Liver (tissue), 9 donors: ENCODE results near the gene CACNG3. TPM values are rescaled to one million over a fixed set of nuclear protein-coding genes. Genes with fewer than 3 reads are reported as not detected.

Source experiments
- DNase-seq: peaks from one replicate; pipeline ENCODE4 v3.0.0-alpha.2; 2017; ENCODE audit warnings: low spot score
- H3K27ac ChIP-seq, 2 donors: one replicate each; pipeline ENCODE4 v1.7.0; 2013; ENCODE audit warnings: inconsistent platforms in 2 of 2, low read length in 2 of 2, control low read depth in 1 of 2, low read depth in 1 of 2, mild to moderate bottlenecking in 1 of 2
- H3K27me3 ChIP-seq, 4 donors: one replicate each; pipeline versions ENCODE4 v1.6.1 to v1.7.0; 2013; ENCODE audit warnings: low read length in 3 of 4, inconsistent platforms in 1 of 4, mild to moderate bottlenecking in 1 of 4, moderate library complexity in 1 of 4; ENCODE audit not compliant: control insufficient read depth in 4 of 4, insufficient read depth in 4 of 4
- H3K36me3 ChIP-seq, 4 donors: one replicate each; pipeline versions ENCODE4 v1.6.1 to v1.7.0; 2013; ENCODE audit warnings: low read length in 3 of 4, mild to moderate bottlenecking in 3 of 4, low read depth in 1 of 4, moderate library complexity in 1 of 4; ENCODE audit not compliant: control insufficient read depth in 4 of 4, insufficient read depth in 3 of 4
- H3K4me1 ChIP-seq, 4 donors: one replicate each; pipeline versions ENCODE4 v1.6.1 to v1.7.0; 2013; ENCODE audit warnings: low read length in 3 of 4, mild to moderate bottlenecking in 3 of 4, moderate library complexity in 1 of 4; ENCODE audit not compliant: control insufficient read depth in 4 of 4, insufficient read depth in 4 of 4
- H3K4me3 ChIP-seq, 3 donors: one replicate each; pipeline versions ENCODE4 v1.6.1 to v1.7.0; 2013; ENCODE audit warnings: low read length in 3 of 3, control low read depth in 1 of 3, low read depth in 1 of 3, mild to moderate bottlenecking in 1 of 3
- H3K9ac ChIP-seq, 2 donors: one replicate each; pipeline ENCODE4 v1.7.0; 2013; ENCODE audit warnings: low read length in 2 of 2, mild to moderate bottlenecking in 2 of 2, moderate library complexity in 2 of 2, control low read depth in 1 of 2, low read depth in 1 of 2
- H3K9me3 ChIP-seq, 4 donors: one replicate each; pipeline versions ENCODE4 v1.6.1 to v1.7.0; 2013; ENCODE audit warnings: low read length in 3 of 4; ENCODE audit not compliant: control insufficient read depth in 4 of 4
- ATF3 ChIP-seq: IDR thresholded peaks from 2 replicates; pipeline ENCODE4 v1.6.1; 2016; ENCODE audit warnings: antibody characterized with exemption
- CTCF ChIP-seq: fragments of 150-350 bp; IDR thresholded peaks from 2 replicates; pipeline ENCODE4 v1.5.1; 2017; ENCODE audit warnings: improper control_type of control experiment, low read depth, low read length; ENCODE audit not compliant: missing input control
- EGR1 ChIP-seq, 2 donors: IDR thresholded peaks; 2 replicates each; pipeline ENCODE4 v1.6.1; 2016 to 2018; ENCODE audit warnings: antibody characterized with exemption in 2 of 2, low read depth in 2 of 2
- FOXA1 ChIP-seq: IDR thresholded peaks from 2 replicates; pipeline ENCODE4 v1.6.1; 2016; ENCODE audit warnings: antibody characterized with exemption
- FOXA2 ChIP-seq: IDR thresholded peaks from 2 replicates; pipeline ENCODE4 v1.6.1; 2016; ENCODE audit warnings: antibody characterized with exemption
- GABPA ChIP-seq, 2 donors: IDR thresholded peaks in 1 of 2; conservative IDR thresholded peaks in 1 of 2; 2 replicates each; pipeline ENCODE4 v1.6.1; 2016; ENCODE audit warnings: antibody characterized with exemption in 2 of 2, mild to moderate bottlenecking in 1 of 2, moderate library complexity in 1 of 2
- HNF4A ChIP-seq, 2 donors: conservative IDR thresholded peaks; 2 replicates each; pipeline ENCODE4 v1.6.1; 2016; ENCODE audit warnings: antibody characterized with exemption in 2 of 2, mild to moderate bottlenecking in 2 of 2
- HNF4G ChIP-seq: IDR thresholded peaks from 2 replicates; pipeline ENCODE4 v1.6.1; 2016; ENCODE audit warnings: antibody characterized with exemption
- MAX ChIP-seq: IDR thresholded peaks from 2 replicates; pipeline ENCODE4 v1.6.1; 2016; ENCODE audit warnings: antibody characterized with exemption
- NR2F2 ChIP-seq: IDR thresholded peaks from 2 replicates; pipeline ENCODE4 v1.6.1; 2016; ENCODE audit warnings: antibody characterized with exemption
- RAD21 ChIP-seq, 2 donors: IDR thresholded peaks; 2 replicates each; pipeline ENCODE4 v1.6.1; 2016; ENCODE audit warnings: antibody characterized with exemption in 2 of 2, mild to moderate bottlenecking in 2 of 2
- REST ChIP-seq: IDR thresholded peaks from 2 replicates; pipeline ENCODE4 v1.6.1; 2016; ENCODE audit warnings: antibody characterized with exemption, mild to moderate bottlenecking
- RXRA ChIP-seq, 2 donors: IDR thresholded peaks; 2 replicates each; pipeline ENCODE4 v1.6.1; 2017 to 2018; ENCODE audit warnings: antibody characterized with exemption in 2 of 2, mild to moderate bottlenecking in 1 of 2
- SP1 ChIP-seq: IDR thresholded peaks from 2 replicates; pipeline ENCODE4 v1.6.1; 2018; ENCODE audit warnings: antibody characterized with exemption, mild to moderate bottlenecking
- YY1 ChIP-seq: IDR thresholded peaks from 2 replicates; pipeline ENCODE4 v1.6.1; 2016; ENCODE audit warnings: antibody characterized with exemption, mild to moderate bottlenecking
- ZBTB33 ChIP-seq: IDR thresholded peaks from 2 replicates; pipeline ENCODE4 v1.6.1; 2016; ENCODE audit warnings: antibody characterized with exemption
- WGBS: extraction: QIAGEN DNeasy Blood & Tissue Kit; methylation state at CpG from one replicate; pipeline ENCODE4 v1.1.7; 2013; 5-methylcytosine and 5-hydroxymethylcytosine counted together
- polyA plus RNA-seq, 2 donors: library from polyadenylated mRNA; stranded (reverse) in 1 of 2; unstranded in 1 of 2; fragments of 200-250 nt in 1 of 2; fragments of >200 nt in 1 of 2; fragmentation: Nextera tagmentation in 1 of 2; extraction: Ambion mirVana in 1 of 2; gene quantifications; one replicate each; pipeline versions ENCODE4 v1.2.1 to v1.2.3, GENCODE V29; 2013 to 2015
- total RNA-seq, 2 donors: library from RNA; depleted of rRNA; stranded (reverse); fragments of >200 nt; gene quantifications; one replicate each; pipeline ENCODE4 v1.2.3, GENCODE V29; 2014
- donor health status: healthy.
- donor health status: healthy.
- donor health status: healthy.
- donor health status: healthy.
- donor health status: healthy.

The CACNG3 gene
- total and polyA plus RNA-seq, 4 donors: not detected

GRCh38 chr16:24286741-24287405 is 30.7 kb downstream of the CACNG3 start:
- Histone ChIP-seq H3K9me3 (peaks cover 0 to 1% (median 0%) of the 10 kb centered on the region in 4 donors), H3K36me3 (no peaks in the 10 kb centered on the region), H3K4me1 (no peaks in the 10 kb centered on the region), H3K9ac (no peak overlapping the region), H3K27ac (no peak overlapping the region), H3K4me3 (no peak overlapping the region), H3K27me3 (peaks cover 0 to 4% (median 0%) of the 10 kb centered on the region in 4 donors)
- TF ChIP-seq MAX (no peak), YY1 (no peak), GABPA (IDR thresholded peaks at IDR 0.05 in 1 of 2, conservative IDR thresholded peaks at IDR 0.05 in 1 of 2) (no peak), ZBTB33 (no peak), SP1 (no peak), NR2F2 (no peak), ATF3 (no peak), REST (no peak), FOXA2 (no peak), HNF4G (no peak), CTCF (no peak), RXRA (IDR thresholded peaks at IDR 0.05) (no peak), HNF4A (conservative IDR thresholded peaks at IDR 0.05) (no peak), EGR1 (IDR thresholded peaks at IDR 0.05; ENCODE audit: low read depth in 2 of 2) (no peak), FOXA1 (no peak), RAD21 (IDR thresholded peaks at IDR 0.05) (no peak)
- no peak for DNase-seq
- 68% methylated on average over 9 of the region's 9 CpGs for WGBS
